ENCODE data around the gene AQP4.

AQP4 gene

GRCh38 chr18:26840965-26841364, 24.5 kb downstream of the AQP4 start:
- H3K27ac ChIP-seq: no peak overlapping the region
- no peak for TF ChIP-seq CTCF (conservative IDR thresholded peaks at IDR 0.05)

GRCh38 chr18:26839609-26840008, 25.9 kb downstream of the AQP4 start:
- TF ChIP-seq CTCF (conservative IDR thresholded peaks at IDR 0.05): no peak
- H3K27ac ChIP-seq: no peak overlapping the region

DNA sequence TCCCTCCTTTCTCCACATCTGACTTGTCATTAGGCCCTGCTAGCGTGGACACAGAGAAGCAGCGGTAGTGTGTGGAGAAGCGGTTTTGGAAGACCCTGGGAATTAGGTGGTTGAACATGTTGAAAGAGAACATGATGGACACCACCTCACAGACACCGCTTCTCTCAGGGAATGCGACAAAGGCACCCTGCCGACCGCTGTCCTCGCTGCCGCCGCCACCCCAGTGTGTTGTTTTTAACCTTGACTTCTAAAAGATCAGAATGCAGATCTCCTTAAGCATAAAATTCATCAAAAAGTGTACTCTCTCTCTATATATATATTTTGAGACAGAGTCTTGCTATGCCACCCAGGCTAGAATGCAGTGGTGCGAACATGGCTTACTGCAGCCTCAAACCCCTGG, 33.2 kb downstream of the AQP4 start:
- TF ChIP-seq CTCF (conservative IDR thresholded peaks at IDR 0.05): no peak
- H3K27ac ChIP-seq: no peak overlapping the region

DNA sequence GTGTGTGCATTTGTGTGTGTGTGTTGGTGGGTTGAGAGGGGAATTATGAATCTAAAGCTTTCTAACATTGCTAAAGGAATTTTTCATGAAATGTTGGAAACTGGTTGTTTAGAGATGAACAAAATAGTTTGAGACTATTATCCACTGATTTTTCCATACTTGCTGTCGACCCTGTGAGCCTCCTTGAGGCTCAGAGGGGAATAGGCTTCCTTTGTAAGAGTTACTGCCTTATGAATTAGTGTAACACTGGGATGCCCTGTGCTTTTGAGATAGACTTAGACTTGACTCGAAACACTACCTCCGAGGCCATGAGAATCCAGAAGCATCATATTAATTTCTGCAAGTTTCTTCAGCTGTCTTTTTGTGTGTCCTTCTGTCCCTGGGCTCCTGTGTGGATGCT, 37.9 kb downstream of the AQP4 start:
- no peak overlapping the region for H3K27ac ChIP-seq
- no peak for TF ChIP-seq CTCF (conservative IDR thresholded peaks at IDR 0.05)

DNA sequence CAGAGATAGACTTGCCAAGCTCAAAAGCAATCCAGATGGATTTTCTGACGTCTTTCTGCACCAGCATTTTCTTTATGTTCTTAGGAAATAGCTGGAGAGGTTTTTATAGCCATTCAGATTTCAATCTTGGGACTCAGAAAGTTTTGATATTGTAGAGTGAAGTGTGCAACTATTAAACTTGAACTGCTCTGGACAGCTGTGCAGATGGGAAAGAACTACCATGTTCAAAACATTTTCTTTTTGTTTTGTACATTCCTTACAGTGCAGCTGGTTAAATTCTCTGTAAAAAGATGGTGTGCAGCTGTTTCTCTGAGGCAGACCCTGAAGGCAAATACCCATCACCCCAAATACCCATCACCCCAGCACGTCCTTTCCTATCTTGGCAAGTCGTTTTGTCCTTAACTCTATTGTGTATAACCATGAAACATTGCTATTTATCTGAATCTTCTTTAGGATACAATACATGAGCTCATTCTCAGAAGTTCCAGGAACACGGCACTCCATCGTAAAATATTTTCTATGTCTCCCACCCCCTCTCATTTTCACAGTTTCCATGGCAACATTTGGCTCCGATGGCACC, 38.8 kb downstream of the AQP4 start:
- H3K27ac ChIP-seq: no peak overlapping the region
- no peak for TF ChIP-seq CTCF (conservative IDR thresholded peaks at IDR 0.05)

DNA sequence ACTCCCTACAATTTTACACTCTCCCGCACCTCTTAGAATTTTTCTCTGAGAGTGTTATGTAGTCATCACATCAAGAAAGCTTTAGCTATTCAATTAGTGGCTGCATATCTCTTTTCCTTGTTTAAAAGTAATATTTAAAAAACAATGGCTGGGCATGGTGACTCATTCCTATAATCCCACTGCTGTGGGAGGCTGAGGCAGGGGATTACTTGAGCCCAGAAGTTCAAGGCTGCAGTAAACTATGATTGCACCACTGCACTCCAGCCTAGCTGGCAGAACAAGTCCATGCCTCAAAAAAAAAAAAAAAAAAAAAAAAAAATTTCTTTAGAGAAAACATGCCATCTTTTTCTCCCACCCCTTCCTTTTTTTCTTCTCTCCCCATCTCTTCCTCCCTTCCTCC, 44.3 kb downstream of the AQP4 start:
- no peak overlapping the region for H3K27ac ChIP-seq
- no peak for TF ChIP-seq CTCF (conservative IDR thresholded peaks at IDR 0.05)

DNA sequence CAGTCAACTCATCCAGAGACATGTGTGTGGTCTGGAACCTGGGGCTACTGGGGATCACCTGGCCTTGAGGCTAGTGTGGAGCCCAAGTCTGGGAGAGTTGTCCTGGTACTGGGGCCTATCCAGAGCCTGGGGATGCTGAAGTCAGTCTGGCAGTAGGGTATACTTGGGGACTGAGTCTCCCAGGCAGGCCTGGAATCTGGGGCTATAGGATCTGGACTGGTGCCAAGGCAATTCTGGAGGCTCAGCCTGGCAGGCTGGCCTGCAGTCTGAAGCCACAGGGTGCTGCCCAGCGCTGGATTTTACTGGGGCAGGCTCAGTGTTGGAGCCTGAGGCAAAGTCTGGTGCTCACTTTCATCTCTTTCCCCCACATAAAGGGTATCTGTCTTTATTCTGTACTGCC, 46.5 kb downstream of the AQP4 start:
- H3K27ac ChIP-seq: no peak overlapping the region
- no peak for TF ChIP-seq CTCF (conservative IDR thresholded peaks at IDR 0.05)

Data from VCaP (cell line).